Neural cell (in vitro differentiated cells): Measurements from ENCODE around the gene PROCA1. TPM values are rescaled to one million over a fixed set of nuclear protein-coding genes. Genes with fewer than 3 reads are reported as not detected.

Experiments
- H2AFZ ChIP-seq: fragments of 200-600, 300-800 bp; sonication (generic), shearing (Covaris generic); 2 replicates; pipeline ENCODE4 v1.6.0; 2014; ENCODE audit warnings: low read depth, mild to moderate bottlenecking, antibody characterized with exemption, low read length, moderate library complexity
- H3F3A ChIP-seq: fragments of 200-600 bp; shearing (Covaris generic); 2 replicates; pipeline ENCODE4 v1.6.1; 2016; ENCODE audit warnings: mild to moderate bottlenecking, moderate library complexity, mixed read lengths, antibody characterized with exemption, low read length; ENCODE audit not compliant: insufficient read depth, poor library complexity, severe bottlenecking
- H3K27ac ChIP-seq: fragments of 200-600, 300-800 bp; sonication (generic), shearing (Covaris generic); 2 replicates; pipeline ENCODE4 v1.5.1; 2014; ENCODE audit warnings: mild to moderate bottlenecking, low read length, moderate library complexity
- H3K27me3 ChIP-seq: fragments of 300-800, 200-600 bp; sonication (generic), shearing (Covaris generic); 2 replicates; pipeline ENCODE4 v1.6.0; 2014; ENCODE audit warnings: mild to moderate bottlenecking, low read depth, low read length, moderate library complexity; ENCODE audit not compliant: insufficient read depth
- H3K36me3 ChIP-seq: fragments of 300-800, 200-600 bp; sonication (generic), shearing (Covaris generic); 2 replicates; pipeline ENCODE4 v1.5.1; 2014; ENCODE audit warnings: mild to moderate bottlenecking, antibody characterized with exemption, low read length, moderate library complexity; ENCODE audit not compliant: insufficient read depth
- H3K4me2 ChIP-seq: fragments of 300-800, 200-600 bp; sonication (generic), shearing (Covaris generic); 2 replicates; pipeline ENCODE4 v1.6.0; 2014; ENCODE audit warnings: mild to moderate bottlenecking, low read length
- H3K4me3 ChIP-seq: fragments of 300-800, 200-600 bp; sonication (generic), shearing (Covaris generic); 2 replicates; pipeline ENCODE4 v1.5.1; 2014; ENCODE audit warnings: mild to moderate bottlenecking, low read length, moderate library complexity
- H3K79me2 ChIP-seq: fragments of 200-600 bp; shearing (Covaris generic); replicated peaks from 2 replicates; pipeline ENCODE4 v1.6.0; 2014; ENCODE audit warnings: mild to moderate bottlenecking, low read length, moderate library complexity; ENCODE audit not compliant: insufficient read depth
- H3K9ac ChIP-seq: fragments of 300-800, 200-600 bp; sonication (generic), shearing (Covaris generic); 2 replicates; pipeline ENCODE4 v1.6.1; 2016; ENCODE audit warnings: mild to moderate bottlenecking, low read length, mixed read lengths
- H3K9me2 ChIP-seq: fragments of 200-600 bp; shearing (Covaris generic); 2 replicates; pipeline ENCODE4 v1.6.1; 2016; ENCODE audit warnings: mild to moderate bottlenecking, low read length, mixed read lengths; ENCODE audit not compliant: insufficient read depth
- H3K9me3 ChIP-seq: fragments of 200-600, 300-800 bp; sonication (generic), shearing (Covaris generic); 2 replicates; pipeline ENCODE4 v1.6.1; 2016; ENCODE audit warnings: mild to moderate bottlenecking, mixed run types, low read length, moderate library complexity, mixed read lengths
- H4K20me1 ChIP-seq: fragments of 200-600 bp; shearing (Covaris generic); 2 replicates; pipeline ENCODE4 v1.6.1; 2016; ENCODE audit warnings: mild to moderate bottlenecking, mixed run types; ENCODE audit not compliant: insufficient read depth
- CTCF ChIP-seq: fragments of 450-650 bp; IDR thresholded peaks from 2 replicates; pipeline ENCODE4 v1.5.1; 2014; ENCODE audit warnings: antibody characterized with exemption, mild to moderate bottlenecking, moderate library complexity; ENCODE audit not compliant: poor library complexity, severe bottlenecking
- EP300 ChIP-seq: fragments of 450-650 bp; conservative IDR thresholded peaks from 2 replicates; pipeline ENCODE4 v1.6.1; 2014; ENCODE audit warnings: antibody characterized with exemption, mild to moderate bottlenecking, moderate library complexity; ENCODE audit not compliant: poor library complexity, severe bottlenecking
- EZH2 ChIP-seq: fragments of 200-600, 300-800 bp; shearing (Covaris generic), sonication (generic); IDR thresholded peaks from 2 replicates; pipeline ENCODE4 v1.6.1; 2014; ENCODE audit warnings: antibody characterized with exemption, low read length, borderline replicate concordance, mild to moderate bottlenecking; ENCODE audit not compliant: insufficient read depth, poor library complexity, severe bottlenecking
- MXI1 ChIP-seq: fragments of 450-650 bp; conservative IDR thresholded peaks from 2 replicates; pipeline ENCODE4 v1.6.1; 2014; ENCODE audit warnings: antibody characterized with exemption, mild to moderate bottlenecking; ENCODE audit not compliant: poor library complexity, severe bottlenecking
- POLR2AphosphoS5 ChIP-seq: IDR thresholded peaks from 2 replicates; pipeline ENCODE4 v1.6.1; 2012
- RAD21 ChIP-seq: fragments of 450-650 bp; conservative IDR thresholded peaks from 2 replicates; pipeline ENCODE4 v1.6.1; 2014; ENCODE audit warnings: antibody characterized with exemption, mild to moderate bottlenecking, moderate library complexity
- SMC3 ChIP-seq: fragments of 450-650 bp; conservative IDR thresholded peaks from 2 replicates; pipeline ENCODE4 v1.6.1; 2014; ENCODE audit warnings: antibody characterized with exemption, mild to moderate bottlenecking, moderate library complexity; ENCODE audit not compliant: poor library complexity
- TAF1 ChIP-seq: IDR thresholded peaks from 2 replicates; pipeline ENCODE4 v1.6.1; 2012; ENCODE audit warnings: low read depth
- polyA plus RNA-seq: library from polyadenylated mRNA; depleted of rRNA; stranded (reverse); fragments of >200 nt; gene quantifications from 2 replicates; pipeline ENCODE4 v1.2.3, GENCODE V29; 2014
- TF ChIP-seq, protein P1 (sequence below): IDR thresholded peaks from 2 replicates; pipeline ENCODE4 v1.6.1; 2012; ENCODE audit warnings: borderline replicate concordance

The PROCA1 gene
- polyA plus RNA-seq, 1 donor from 2014 or later = 20.7 TPM

DNA sequence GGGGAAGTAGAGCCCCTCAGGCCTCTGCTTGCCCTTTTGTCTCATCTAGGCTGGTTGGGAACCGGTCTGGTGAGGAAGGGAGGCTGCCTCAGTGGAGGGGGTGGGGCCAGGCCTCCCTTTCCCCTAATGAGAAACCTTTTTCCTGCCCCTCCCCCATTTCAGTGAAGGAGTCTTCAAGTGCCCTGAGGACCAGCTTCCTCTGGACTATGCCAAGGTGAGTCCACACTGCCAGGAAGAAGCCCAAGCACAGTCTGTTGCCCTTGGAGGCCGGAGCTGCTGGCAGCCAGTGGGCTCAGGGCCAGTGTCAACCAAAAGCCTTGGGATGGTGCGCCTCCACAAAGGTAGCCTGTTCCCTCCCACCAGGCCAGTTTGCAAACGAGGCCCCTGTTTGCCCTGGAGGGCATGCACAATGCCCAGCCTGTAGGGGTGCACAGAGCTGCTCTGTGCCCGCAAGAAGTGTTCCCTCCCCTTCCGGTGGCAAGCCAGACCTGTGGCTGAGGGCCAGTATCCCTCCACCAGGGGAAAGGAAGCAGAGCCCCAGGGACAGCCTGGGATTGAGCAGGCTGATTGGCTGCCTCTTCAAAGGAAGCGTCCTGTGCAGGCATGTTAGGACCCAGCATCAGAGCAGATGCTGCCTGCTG lies 35.5 kb upstream of the PROCA1 start:
- Histone ChIP-seq H3F3A (peaks cover 4% of the 10 kb centered on the region), H3K79me2 (peaks cover 43% of the 10 kb centered on the region), H3K27me3 (no peaks in the 10 kb centered on the region), H3K27ac (peak overlapping the region; percentile 97), H3K9ac (peak overlapping the region; percentile 99), H4K20me1 (peaks cover 28% of the 10 kb centered on the region), H3K4me2 (no peak overlapping the region), H3K4me3 (peak overlapping the region; percentile 84), H3K9me2 (no peaks in the 10 kb centered on the region), H2AFZ (no peak overlapping the region), H3K36me3 (peaks cover 22% of the 10 kb centered on the region), H3K9me3 (no peaks in the 10 kb centered on the region)
- TF ChIP-seq CTCF (no peak), MXI1 (no peak), RAD21 (no peak), EZH2 (no peak), POLR2AphosphoS5 (no peak), EP300 (no peak), SMC3 (no peak), TAF1 (no peak)
- TF ChIP-seq, protein P1, sequence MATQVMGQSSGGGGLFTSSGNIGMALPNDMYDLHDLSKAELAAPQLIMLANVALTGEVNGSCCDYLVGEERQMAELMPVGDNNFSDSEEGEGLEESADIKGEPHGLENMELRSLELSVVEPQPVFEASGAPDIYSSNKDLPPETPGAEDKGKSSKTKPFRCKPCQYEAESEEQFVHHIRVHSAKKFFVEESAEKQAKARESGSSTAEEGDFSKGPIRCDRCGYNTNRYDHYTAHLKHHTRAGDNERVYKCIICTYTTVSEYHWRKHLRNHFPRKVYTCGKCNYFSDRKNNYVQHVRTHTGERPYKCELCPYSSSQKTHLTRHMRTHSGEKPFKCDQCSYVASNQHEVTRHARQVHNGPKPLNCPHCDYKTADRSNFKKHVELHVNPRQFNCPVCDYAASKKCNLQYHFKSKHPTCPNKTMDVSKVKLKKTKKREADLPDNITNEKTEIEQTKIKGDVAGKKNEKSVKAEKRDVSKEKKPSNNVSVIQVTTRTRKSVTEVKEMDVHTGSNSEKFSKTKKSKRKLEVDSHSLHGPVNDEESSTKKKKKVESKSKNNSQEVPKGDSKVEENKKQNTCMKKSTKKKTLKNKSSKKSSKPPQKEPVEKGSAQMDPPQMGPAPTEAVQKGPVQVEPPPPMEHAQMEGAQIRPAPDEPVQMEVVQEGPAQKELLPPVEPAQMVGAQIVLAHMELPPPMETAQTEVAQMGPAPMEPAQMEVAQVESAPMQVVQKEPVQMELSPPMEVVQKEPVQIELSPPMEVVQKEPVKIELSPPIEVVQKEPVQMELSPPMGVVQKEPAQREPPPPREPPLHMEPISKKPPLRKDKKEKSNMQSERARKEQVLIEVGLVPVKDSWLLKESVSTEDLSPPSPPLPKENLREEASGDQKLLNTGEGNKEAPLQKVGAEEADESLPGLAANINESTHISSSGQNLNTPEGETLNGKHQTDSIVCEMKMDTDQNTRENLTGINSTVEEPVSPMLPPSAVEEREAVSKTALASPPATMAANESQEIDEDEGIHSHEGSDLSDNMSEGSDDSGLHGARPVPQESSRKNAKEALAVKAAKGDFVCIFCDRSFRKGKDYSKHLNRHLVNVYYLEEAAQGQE = no peak

DNA sequence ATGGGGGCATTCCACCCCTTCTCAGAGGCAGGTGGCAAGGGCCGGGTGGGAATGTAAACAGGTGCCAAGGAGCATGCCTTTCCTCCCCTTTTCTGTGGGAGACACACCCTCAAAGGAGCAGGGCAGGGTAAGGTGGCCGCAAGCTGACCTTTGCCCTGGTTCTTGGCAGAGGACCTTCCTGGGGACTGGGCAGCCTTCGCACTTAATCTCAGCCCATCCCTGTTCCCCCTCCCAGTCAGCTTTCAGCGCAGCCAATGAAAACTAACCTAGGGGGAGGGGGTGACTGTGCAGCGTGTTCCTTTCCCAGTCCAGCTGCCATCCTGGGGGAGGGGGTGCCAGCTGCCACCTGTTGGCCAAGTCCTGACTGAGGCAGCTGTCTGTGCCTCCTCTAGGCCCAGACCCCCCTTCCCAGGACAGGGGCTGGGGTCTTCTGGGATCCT lies 34.9 kb upstream of the PROCA1 start:
- H3K9me3 ChIP-seq = no peaks in the 10 kb centered on the region
- H3K27me3 ChIP-seq = no peaks in the 10 kb centered on the region
- H3F3A ChIP-seq = peaks cover 4% of the 10 kb centered on the region
- H3K9ac ChIP-seq = peak overlapping the region; percentile 99
- peak overlapping the region; percentile 97 for H3K27ac ChIP-seq
- H3K9me2 ChIP-seq = no peaks in the 10 kb centered on the region
- H3K79me2 ChIP-seq = peaks cover 43% of the 10 kb centered on the region
- H3K4me2 ChIP-seq = peak overlapping the region; percentile 92
- peaks cover 28% of the 10 kb centered on the region for H4K20me1 ChIP-seq
- H3K4me3 ChIP-seq = peak overlapping the region; percentile 84
- peaks cover 22% of the 10 kb centered on the region for H3K36me3 ChIP-seq
- no peak overlapping the region for H2AFZ ChIP-seq
- no peak for TF ChIP-seq EZH2
- TF ChIP-seq CTCF = no peak
- TF ChIP-seq TAF1 = no peak
- TF ChIP-seq RAD21 = no peak
- TF ChIP-seq, protein P1 = no peak
- no peak for TF ChIP-seq MXI1
- no peak for TF ChIP-seq EP300
- no peak for TF ChIP-seq POLR2AphosphoS5
